H1 (cell line): Measurements from ENCODE around the gene NDUFB11.

Experiments used
- CEBPB ChIP-seq: IDR thresholded peaks from 2 replicates; pipeline ENCODE4 v1.6.1; 2012; ENCODE audit warnings: low read depth, low read length
- EP300 ChIP-seq, 2 experiments: IDR thresholded peaks; 1 replicate in 1 of 2; 2 replicates in 1 of 2; pipeline ENCODE4 v1.6.1; 2011 to 2012; ENCODE audit warnings: low read depth in 2 of 2, low read length in 2 of 2, mild to moderate bottlenecking in 2 of 2, borderline replicate concordance in 1 of 2, inconsistent platforms in 1 of 2, moderate library complexity in 1 of 2
- KDM5A ChIP-seq: fragments of 200-600 bp; IDR thresholded peaks from 2 replicates; pipeline ENCODE4 v1.7.1; 2012; ENCODE audit warnings: mild to moderate bottlenecking, low read length, inconsistent platforms, mixed read lengths
- POLR2A ChIP-seq, 2 experiments: IDR thresholded peaks; 1 replicate in 1 of 2; 2 replicates in 1 of 2; pipeline ENCODE4 v1.6.1; 2011; ENCODE audit warnings: low read depth in 2 of 2, low read length in 2 of 2, mild to moderate bottlenecking in 2 of 2; ENCODE audit errors: control extremely low read depth in 1 of 2
- RFX5 ChIP-seq: IDR thresholded peaks from 2 replicates; pipeline ENCODE4 v1.6.1; 2011; ENCODE audit warnings: low read depth, low read length, improper control_type of control experiment, borderline replicate concordance
- SP4 ChIP-seq: IDR thresholded peaks from 2 replicates; pipeline ENCODE4 v1.6.1; 2012; ENCODE audit warnings: low read length, inconsistent platforms
- TBP ChIP-seq: IDR thresholded peaks from 2 replicates; pipeline ENCODE4 v1.6.1; 2011; ENCODE audit warnings: low read depth, low read length, improper control_type of control experiment
- TCF12 ChIP-seq: IDR thresholded peaks from 2 replicates; pipeline ENCODE4 v1.6.1; 2011; ENCODE audit warnings: low read depth, mild to moderate bottlenecking, low read length
- ZNF274 ChIP-seq: IDR thresholded peaks from 2 replicates; pipeline ENCODE4 v1.7.0; 2012; ENCODE audit warnings: low read length, borderline replicate concordance; ENCODE audit errors: extremely low read depth
- TF ChIP-seq, protein P1 (sequence below), 3 experiments: IDR thresholded peaks; 1 replicate in 2 of 3; 2 replicates in 1 of 3; pipeline versions ENCODE4 v1.5.1 to v1.6.1; 2011; ENCODE audit warnings: low read length in 3 of 3, mild to moderate bottlenecking in 3 of 3, inconsistent platforms in 2 of 3, low read depth in 1 of 3, moderate library complexity in 1 of 3; ENCODE audit not compliant: insufficient read depth in 1 of 3; ENCODE audit errors: control extremely low read depth in 1 of 3
- TF ChIP-seq, protein P2 (sequence below): IDR thresholded peaks from 2 replicates; pipeline ENCODE4 v1.6.1; 2011; ENCODE audit warnings: low read depth, mild to moderate bottlenecking, low read length; ENCODE audit not compliant: insufficient read depth
- TF ChIP-seq, protein P3 (sequence below): IDR thresholded peaks from 2 replicates; pipeline ENCODE4 v1.6.1; 2012; ENCODE audit warnings: inconsistent platforms

DNA sequence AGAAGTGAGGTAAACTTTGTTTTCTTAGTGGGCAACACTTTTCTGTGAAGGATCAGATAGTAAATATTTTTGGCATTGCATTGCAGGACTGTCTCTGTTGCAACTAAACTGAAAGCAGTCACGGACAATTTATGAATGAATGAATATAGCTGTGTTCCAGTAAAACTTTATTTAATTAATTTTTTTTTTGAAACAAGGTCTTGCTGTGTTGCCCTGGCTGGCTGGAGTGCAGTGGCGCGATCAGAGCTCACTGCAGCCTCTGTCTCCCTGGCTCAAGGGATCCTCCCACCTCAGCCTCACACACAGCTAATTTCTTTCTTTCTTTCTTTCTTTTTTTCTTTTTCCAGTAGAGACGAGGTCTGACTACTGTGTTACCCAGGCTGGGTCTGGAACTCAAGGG is 16.3 kb upstream of the NDUFB11 start:
- TF ChIP-seq TCF12 (no peak), CEBPB (no peak), POLR2A (IDR thresholded peaks at IDR 0.05; ENCODE audit: control extremely low read depth in 1 of 2, low read depth in 2 of 2, low read length in 2 of 2) (no peak), KDM5A (no peak), SP4 (no peak), EP300 (IDR thresholded peaks at IDR 0.05; ENCODE audit: borderline replicate concordance in 1 of 2, low read depth in 2 of 2, low read length in 2 of 2) (no peak), RFX5 (no peak), TBP (no peak), ZNF274 (no peak)
- TF ChIP-seq, protein P1, sequence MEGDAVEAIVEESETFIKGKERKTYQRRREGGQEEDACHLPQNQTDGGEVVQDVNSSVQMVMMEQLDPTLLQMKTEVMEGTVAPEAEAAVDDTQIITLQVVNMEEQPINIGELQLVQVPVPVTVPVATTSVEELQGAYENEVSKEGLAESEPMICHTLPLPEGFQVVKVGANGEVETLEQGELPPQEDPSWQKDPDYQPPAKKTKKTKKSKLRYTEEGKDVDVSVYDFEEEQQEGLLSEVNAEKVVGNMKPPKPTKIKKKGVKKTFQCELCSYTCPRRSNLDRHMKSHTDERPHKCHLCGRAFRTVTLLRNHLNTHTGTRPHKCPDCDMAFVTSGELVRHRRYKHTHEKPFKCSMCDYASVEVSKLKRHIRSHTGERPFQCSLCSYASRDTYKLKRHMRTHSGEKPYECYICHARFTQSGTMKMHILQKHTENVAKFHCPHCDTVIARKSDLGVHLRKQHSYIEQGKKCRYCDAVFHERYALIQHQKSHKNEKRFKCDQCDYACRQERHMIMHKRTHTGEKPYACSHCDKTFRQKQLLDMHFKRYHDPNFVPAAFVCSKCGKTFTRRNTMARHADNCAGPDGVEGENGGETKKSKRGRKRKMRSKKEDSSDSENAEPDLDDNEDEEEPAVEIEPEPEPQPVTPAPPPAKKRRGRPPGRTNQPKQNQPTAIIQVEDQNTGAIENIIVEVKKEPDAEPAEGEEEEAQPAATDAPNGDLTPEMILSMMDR (IDR thresholded peaks at IDR 0.05; ENCODE audit: control extremely low read depth in 1 of 3, insufficient read depth in 1 of 3, low read depth in 1 of 3, low read length in 3 of 3): no peak
- TF ChIP-seq, protein P2, sequence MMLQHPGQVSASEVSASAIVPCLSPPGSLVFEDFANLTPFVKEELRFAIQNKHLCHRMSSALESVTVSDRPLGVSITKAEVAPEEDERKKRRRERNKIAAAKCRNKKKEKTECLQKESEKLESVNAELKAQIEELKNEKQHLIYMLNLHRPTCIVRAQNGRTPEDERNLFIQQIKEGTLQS: no peak
- TF ChIP-seq, protein P3, sequence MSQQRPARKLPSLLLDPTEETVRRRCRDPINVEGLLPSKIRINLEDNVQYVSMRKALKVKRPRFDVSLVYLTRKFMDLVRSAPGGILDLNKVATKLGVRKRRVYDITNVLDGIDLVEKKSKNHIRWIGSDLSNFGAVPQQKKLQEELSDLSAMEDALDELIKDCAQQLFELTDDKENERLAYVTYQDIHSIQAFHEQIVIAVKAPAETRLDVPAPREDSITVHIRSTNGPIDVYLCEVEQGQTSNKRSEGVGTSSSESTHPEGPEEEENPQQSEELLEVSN: no peak
